GM20000 (cell line): ENCODE results near the gene ENTPD1.
"Not testable (repeated sequence)": the region's sequence is repeated elsewhere in the genome, so short reads cannot be mapped to it uniquely, and the experiment has no call there.

Experiments used
- DNase-seq: peaks from one replicate; pipeline ENCODE4 v3.0.0; 2012; ENCODE audit warnings: low spot score
- TF ChIP-seq, protein P1 (sequence below): IDR thresholded peaks from 2 replicates; pipeline ENCODE4 v1.5.1; 2012; ENCODE audit warnings: mild to moderate bottlenecking, control low read depth; ENCODE audit errors: extremely low read depth, missing control alignments

The ENTPD1 gene

GRCh38 chr10:95756041-95756761 lies at the start of gene ENTPD1:
ENTPD1 (plus strand) TSS chr10:95756163; CDS start chr10:95756240, 77 bp downstream.
- DNase-seq: no peak
- TF ChIP-seq, protein P1, sequence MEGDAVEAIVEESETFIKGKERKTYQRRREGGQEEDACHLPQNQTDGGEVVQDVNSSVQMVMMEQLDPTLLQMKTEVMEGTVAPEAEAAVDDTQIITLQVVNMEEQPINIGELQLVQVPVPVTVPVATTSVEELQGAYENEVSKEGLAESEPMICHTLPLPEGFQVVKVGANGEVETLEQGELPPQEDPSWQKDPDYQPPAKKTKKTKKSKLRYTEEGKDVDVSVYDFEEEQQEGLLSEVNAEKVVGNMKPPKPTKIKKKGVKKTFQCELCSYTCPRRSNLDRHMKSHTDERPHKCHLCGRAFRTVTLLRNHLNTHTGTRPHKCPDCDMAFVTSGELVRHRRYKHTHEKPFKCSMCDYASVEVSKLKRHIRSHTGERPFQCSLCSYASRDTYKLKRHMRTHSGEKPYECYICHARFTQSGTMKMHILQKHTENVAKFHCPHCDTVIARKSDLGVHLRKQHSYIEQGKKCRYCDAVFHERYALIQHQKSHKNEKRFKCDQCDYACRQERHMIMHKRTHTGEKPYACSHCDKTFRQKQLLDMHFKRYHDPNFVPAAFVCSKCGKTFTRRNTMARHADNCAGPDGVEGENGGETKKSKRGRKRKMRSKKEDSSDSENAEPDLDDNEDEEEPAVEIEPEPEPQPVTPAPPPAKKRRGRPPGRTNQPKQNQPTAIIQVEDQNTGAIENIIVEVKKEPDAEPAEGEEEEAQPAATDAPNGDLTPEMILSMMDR: no peak

GRCh38 chr10:95706573-95706972 lies 49.4 kb upstream of the ENTPD1 start:
- DNase-seq: no peak
- TF ChIP-seq, protein P1: no peak

DNA sequence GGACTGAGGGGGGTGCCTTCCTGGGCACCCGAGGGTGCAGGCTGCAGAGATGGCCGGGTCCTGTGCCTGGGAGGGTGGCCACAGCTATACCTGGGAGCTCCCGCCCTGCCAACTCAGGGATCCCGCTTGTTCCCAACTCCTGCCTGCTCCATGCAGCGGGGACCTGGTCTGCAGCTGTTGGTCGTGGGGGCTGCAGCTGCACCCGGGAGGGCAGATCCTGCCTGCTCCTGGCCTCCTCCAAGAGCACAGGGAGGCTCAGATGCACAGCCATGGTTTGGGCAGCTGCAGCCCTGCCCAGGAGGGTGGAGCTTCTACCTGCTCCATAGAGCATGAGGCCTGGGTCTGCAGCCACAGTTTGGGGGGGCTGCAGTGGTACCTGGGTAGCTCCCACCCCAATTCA lies 49.0 kb upstream of the ENTPD1 start:
- no peak for DNase-seq

DNA sequence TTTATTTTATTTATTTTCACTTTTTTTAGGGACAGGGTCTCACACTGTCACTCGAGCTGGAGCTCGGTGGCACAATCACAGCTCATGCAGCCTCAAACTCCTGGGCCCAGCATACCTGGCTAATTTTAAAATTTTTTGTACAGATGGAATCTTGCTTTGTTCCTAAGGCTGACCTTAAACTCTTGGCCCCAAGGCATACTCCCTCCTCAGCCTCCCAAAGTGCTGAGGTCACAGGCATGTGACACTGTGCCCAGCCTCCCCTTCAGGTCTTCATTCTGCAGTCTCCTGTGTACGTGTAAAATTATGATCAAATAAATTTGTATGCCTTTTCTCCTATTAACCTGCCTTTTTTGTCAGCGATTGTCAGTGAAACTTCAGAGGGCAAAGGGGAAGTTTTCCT lies 44.5 kb upstream of the ENTPD1 start:
- TF ChIP-seq, protein P1: no peak
- DNase-seq: no peak

More for the DNA sequence above, 49.0 kb upstream of the ENTPD1 start:
- TF ChIP-seq, protein P1: no peak

GRCh38 chr10:95716466-95716865 lies 39.5 kb upstream of the ENTPD1 start:
- DNase-seq: no peak
- TF ChIP-seq, protein P1: no peak

DNA sequence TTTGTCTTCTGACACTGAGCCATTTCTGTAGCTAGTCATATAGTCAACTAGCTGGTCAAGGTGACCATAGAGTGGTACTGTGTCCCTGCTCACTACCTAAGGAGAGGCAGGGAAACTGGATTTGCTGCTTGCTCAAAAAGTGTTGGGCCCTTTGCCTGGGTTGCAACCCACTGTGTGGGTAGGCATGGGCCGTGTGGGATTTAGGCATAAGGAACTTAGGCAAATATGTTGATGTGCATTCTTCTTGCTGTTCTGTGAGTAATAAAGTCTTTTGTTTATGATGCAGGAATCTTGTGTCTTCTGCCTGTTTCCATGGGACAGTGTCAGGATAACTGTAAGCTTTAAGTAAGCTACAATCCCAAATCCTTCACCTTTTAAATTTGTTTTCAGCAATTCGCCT lies 39.1 kb upstream of the ENTPD1 start:
- TF ChIP-seq, protein P1: no peak

GRCh38 chr10:95720745-95721144 lies 35.2 kb upstream of the ENTPD1 start:
- not testable (repeated sequence) for DNase-seq

More for the DNA sequence above, 39.1 kb upstream of the ENTPD1 start:
- DNase-seq: no peak

DNA sequence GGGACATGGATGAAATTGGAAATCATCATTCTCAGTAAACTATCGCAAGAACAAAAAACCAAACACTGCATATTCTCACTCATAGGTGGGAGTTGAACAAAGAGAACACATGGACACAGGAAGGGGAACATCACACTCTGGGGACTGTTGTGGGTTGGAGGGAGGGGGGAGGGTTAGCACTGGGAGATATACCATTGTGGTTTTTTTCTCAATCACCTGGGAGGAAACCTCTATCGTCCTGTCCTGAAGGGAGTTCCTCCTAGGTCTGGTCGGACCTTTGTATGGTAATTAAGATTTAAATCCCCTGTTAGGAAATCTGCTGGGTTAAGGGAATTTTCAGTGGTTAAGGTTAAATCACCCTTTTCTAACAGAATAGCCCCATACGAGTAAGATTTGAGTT lies 33.5 kb upstream of the ENTPD1 start:
- not testable (repeated sequence) for DNase-seq

- TF ChIP-seq, protein P1: no peak
- no peak for DNase-seq
These were observed 27.4 kb upstream of the ENTPD1 start for GRCh38 chr10:95728526-95728925.
